ENCODE data around the gene EWSR1.

GRCh38 chr22:29260031-29260560 is 8.0 kb upstream of the EWSR1 start:
- no peak for TF ChIP-seq ZBTB10 (tag by site-specific recombination; IDR thresholded peaks at IDR 0.05)
- TF ChIP-seq ZNF558 (tag by site-specific recombination; IDR thresholded peaks at IDR 0.05): no peak
- no peak for TF ChIP-seq CTCF (tag by site-specific recombination; IDR thresholded peaks at IDR 0.05)
- TF ChIP-seq ZNF580 (tag by site-specific recombination; IDR thresholded peaks at IDR 0.05): no peak
- TF ChIP-seq ZBTB11 (tag by site-specific recombination; conservative IDR thresholded peaks at IDR 0.05; ENCODE audit: low read depth): no peak
- TF ChIP-seq ZNF10 (tag by site-specific recombination; IDR thresholded peaks at IDR 0.05): no peak
- TF ChIP-seq ZNF416 (tag by site-specific recombination; IDR thresholded peaks at IDR 0.05): no peak
- no peak for TF ChIP-seq ZBTB1 (tag by site-specific recombination; IDR thresholded peaks at IDR 0.05)
- TF ChIP-seq ZNF133 (tag by site-specific recombination; IDR thresholded peaks at IDR 0.05): no peak
- TF ChIP-seq ZNF639 (tag by site-specific recombination; IDR thresholded peaks at IDR 0.05): no peak
- TF ChIP-seq ZNF292 (tag by site-specific recombination; IDR thresholded peaks at IDR 0.05; ENCODE audit: borderline replicate concordance, low read depth): no peak
- no peak for TF ChIP-seq ZNF747 (tag by site-specific recombination; IDR thresholded peaks at IDR 0.05)
- no peak for TF ChIP-seq ZNF561 (tag by site-specific recombination; IDR thresholded peaks at IDR 0.05; ENCODE audit: borderline replicate concordance)

Data from HEK293 (cell line).